ENCODE data around the gene SSU72.
"Not testable (repeated sequence)": the region's sequence is repeated elsewhere in the genome, so short reads cannot be mapped to it uniquely, and the experiment has no call there.

Gene SSU72

DNA sequence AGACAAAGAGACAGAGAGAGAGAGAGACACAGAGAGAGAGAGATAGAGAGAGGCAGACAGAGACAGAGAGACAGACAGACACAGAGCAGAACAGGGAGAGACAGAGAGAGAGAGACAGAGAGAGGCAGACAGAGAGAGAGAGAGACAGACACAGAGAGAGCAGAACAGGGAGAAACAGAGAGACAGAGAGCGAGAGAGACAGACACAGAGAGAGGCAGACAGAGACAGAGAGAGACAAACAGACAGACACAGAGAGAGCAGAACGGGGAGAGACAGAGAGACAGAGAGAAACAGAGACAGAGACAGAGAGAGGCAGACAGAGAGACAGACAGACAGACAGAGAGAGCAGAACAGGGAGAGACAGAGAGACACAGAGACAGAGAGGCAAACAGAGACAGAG, 20.7 kb upstream of the SSU72 start:
- peaks cover 6 to 14% of the 10 kb centered on the region in 2 donors for H3K27me3 Mint-ChIP-seq
- H3K9me3 Mint-ChIP-seq; H3K36me3 Mint-ChIP-seq; ATAC-seq (replicated peaks); DNase-seq; H3K4me3 Mint-ChIP-seq; H3K27ac Mint-ChIP-seq: not testable (repeated sequence)
- peaks cover 5 to 11% of the 10 kb centered on the region in 2 donors for H3K4me1 Mint-ChIP-seq

DNA sequence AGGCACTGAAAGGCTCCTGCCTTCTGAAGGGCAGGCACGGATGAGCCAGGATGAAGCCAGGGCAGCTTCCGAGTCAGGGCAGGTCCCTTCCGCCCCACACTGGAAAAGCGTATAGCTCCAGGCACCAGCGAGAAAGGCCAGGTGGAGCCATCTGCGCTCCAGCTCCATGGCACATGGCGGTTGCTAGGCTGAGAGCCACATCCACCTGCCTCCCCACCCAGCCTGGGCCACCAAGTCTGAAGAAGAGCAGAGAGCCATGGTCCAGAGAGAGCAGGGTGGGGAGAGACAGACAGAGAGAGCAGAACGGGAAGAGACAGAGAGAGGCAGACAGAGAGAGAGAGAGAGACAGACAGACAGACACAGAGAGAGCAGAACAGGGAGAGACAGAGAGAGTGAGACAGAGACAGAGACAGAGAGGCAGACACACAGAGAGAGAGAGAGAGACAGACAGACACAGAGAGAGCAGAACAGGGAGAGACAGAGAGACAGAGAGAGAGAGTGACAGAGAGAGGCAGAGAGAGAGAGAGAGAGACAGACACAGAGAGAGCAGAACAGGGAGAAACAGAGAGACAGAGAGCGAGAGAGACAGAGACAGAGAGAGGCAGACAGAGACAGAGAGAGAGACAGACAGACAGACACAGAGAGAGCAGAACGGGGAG, 20.1 kb upstream of the SSU72 start:
- H3K4me1 Mint-ChIP-seq, result peaks cover 5 to 11% of the 10 kb centered on the region in 2 donors
- H3K27ac Mint-ChIP-seq, result no peak overlapping the region
- DNase-seq (no peak), ATAC-seq (replicated peaks) (peak in 1 of 2 donors; percentile 33)
- no peaks in the 10 kb centered on the region for H3K36me3 Mint-ChIP-seq
- no peak overlapping the region for H3K4me3 Mint-ChIP-seq
- H3K9me3 Mint-ChIP-seq, result no peaks in the 10 kb centered on the region
- H3K27me3 Mint-ChIP-seq, result peaks cover 9 to 17% of the 10 kb centered on the region in 2 donors

DNA sequence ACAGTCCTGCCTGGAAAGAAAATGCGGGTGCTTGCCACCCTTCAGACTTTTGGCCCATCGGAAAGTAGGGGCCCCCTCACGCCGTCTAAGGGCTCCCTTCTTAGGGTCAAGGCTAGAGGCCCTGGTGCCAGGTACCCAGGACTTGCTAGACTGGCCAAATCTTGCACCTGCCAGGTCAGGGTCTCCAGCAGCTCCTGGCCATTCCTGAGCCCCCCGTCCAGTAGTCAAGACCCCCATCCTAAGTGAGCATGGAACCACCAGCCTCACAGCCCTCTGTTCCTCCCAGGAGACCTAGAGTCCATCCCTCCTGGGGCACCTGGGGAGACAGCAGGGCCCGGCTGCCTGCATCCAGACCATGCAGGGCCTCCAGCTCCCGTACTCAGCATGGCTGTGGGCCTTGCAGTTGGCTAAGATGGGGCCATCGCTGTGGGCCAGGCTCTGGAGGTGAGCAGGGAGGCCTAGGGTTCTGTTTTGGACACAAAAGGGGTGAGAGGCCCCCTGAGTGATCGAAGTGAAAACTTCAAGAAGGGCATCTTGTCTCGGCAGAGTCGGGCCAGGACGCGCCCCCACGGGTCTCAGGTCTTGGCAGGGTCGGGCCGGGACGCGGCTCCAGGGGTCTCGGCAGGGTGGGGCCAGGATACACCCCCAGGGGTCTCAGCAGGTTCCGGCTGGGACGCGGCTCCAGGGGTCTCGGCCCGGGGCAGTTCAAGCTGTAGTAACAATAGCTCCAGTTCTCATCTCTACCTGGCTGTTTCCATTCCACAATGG, 19.4 kb upstream of the SSU72 start:
- Mint-ChIP-seq H3K27ac (no peak overlapping the region), H3K36me3 (no peaks in the 10 kb centered on the region), H3K9me3 (no peaks in the 10 kb centered on the region), H3K4me3 (no peak overlapping the region), H3K27me3 (peaks cover 9 to 17% of the 10 kb centered on the region in 2 donors), H3K4me1 (peaks cover 4 to 9% of the 10 kb centered on the region in 2 donors)
- DNase-seq (no peak), ATAC-seq (replicated peaks) (peak in 1 of 2 donors; percentile 32)

DNA sequence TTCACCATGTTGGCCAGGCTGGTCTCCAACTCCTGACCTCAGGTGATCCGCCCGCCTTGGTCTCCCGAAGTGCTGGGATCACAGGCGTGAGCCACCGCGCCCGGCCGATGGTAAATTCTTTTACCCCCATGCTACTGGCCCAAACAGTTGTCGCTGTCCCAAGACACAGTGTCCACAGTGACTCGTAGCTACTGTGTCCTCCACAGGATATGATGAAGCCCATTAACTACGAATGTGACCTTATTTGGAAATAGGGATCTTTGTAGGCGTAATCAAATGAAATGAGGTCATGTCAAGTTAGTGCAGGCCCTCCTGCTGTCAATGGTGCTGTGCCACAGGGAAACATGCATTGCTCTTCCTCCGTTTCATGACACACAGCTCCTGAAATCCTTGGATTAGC, 16.8 kb upstream of the SSU72 start:
- Mint-ChIP-seq H3K4me1 (no peaks in the 10 kb centered on the region), H3K9me3 (no peaks in the 10 kb centered on the region), H3K36me3 (no peaks in the 10 kb centered on the region), H3K27ac (no peak overlapping the region), H3K27me3 (peaks cover 12% of the 10 kb centered on the region in 2 donors), H3K4me3 (no peak overlapping the region)
- no peak for DNase-seq
- no peak for ATAC-seq (replicated peaks)

DNA sequence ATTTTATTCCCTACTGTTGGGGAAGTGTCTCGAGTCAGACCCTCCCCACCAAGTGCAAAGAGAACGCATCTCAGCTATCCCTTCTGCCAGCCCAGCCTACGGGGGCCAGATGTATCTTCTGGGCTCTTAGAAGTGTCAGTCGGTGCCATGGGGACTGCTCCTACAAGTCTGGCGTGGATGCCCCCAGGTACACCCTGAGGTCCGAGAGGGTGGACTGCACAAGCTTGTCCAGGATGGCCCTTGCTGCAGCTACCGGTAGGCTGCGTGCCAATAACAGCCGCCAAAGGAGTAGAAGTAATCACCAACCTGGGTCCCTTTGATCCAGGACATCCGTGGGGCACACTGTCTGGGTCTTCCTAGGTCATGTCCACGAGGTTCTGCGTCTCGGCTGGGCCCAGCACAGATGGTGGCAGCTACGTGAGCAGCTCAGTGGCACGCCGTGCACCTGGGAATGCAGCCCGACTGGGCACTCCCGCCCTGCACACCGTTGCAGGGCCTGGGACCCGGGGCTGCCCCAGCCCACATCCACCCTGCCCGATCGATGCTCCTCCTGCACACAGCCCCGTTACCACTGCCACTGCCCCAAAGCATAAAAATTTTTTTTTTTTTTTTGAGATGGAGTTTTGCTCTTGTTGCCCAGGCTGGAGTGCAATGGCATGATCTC, 8.8 kb upstream of the SSU72 start:
- Mint-ChIP-seq H3K27ac (no peak overlapping the region), H3K4me3 (no peak overlapping the region), H3K36me3 (no peaks in the 10 kb centered on the region), H3K4me1 (no peaks in the 10 kb centered on the region), H3K9me3 (no peaks in the 10 kb centered on the region), H3K27me3 (peaks cover 10 to 20% of the 10 kb centered on the region in 2 donors)
- ATAC-seq (replicated peaks), result no peak
- DNase-seq, result no peak

DNA sequence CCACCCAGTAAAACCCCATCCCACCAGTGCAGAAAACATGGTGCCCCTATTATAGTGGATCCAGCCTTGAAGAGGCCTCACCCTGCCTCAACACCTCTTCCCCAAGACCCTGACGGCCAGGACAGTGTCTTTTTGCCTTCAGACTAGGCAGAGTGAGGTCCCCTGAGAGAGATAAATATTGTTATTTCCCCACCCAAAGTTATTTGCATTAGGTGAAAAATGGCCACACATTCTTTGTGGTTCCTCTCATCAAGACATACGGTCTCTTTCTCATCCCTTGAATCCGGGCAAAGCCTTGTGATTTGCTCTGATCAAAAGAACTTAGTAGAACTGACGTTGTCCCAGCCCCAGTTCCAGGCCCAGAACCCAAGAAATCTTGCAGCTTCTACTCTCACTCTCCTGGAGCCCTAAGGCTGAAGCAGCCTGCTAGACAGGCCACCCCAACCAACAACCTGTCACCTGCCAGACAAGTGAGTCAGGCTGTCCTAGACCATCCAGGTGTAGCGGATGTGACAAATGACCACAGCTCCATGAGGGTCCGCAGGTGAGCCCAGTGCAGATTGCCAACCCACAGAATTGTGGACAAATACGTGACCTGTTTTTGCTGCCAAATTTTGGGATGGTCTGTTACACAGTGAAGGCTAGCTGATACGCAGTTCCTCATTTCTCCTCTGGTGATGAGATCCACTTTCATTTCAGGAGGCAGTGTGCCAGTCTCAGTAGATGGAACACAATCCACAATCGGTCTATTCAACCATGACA, 8.1 kb upstream of the SSU72 start:
- DNase-seq (no peak), ATAC-seq (replicated peaks) (peak in 1 of 2 donors; percentile 27)
- H3K27ac Mint-ChIP-seq, result no peak overlapping the region
- H3K27me3 Mint-ChIP-seq, result peaks cover 9 to 18% of the 10 kb centered on the region in 2 donors
- no peak overlapping the region for H3K4me3 Mint-ChIP-seq
- H3K36me3 Mint-ChIP-seq, result no peaks in the 10 kb centered on the region
- no peaks in the 10 kb centered on the region for H3K9me3 Mint-ChIP-seq
- no peaks in the 10 kb centered on the region for H3K4me1 Mint-ChIP-seq

DNA sequence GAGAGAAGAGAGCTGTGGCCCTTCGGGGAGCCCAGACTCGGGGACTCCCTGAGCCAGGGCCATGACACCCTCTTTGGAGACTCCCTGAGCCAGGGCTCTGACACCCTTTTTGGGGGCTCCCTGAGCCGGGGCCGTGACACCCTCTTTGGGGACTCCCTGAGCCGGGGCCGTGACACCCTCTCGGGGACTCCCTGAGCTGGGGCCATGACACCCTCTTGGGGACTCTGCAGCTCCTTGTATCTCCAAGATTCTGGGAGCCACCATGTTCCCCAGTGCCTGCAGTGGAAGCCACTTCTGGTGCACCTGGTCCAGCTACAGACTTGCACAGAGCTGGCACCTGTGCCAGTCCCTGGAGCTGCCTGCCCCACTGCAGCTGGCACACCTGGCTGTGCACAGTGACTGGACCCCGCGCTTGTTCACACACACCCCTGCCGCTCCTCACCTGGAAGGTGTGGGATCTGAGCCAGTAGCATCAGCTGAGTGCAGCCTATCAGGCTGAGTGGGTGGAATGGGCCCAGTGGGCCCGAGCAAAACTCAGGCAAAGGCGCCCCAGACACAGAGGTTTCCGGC, 3.8 kb upstream of the SSU72 start:
- peaks cover 7 to 16% of the 10 kb centered on the region in 2 donors for H3K4me1 Mint-ChIP-seq
- no peak for DNase-seq
- no peaks in the 10 kb centered on the region for H3K9me3 Mint-ChIP-seq
- H3K27me3 Mint-ChIP-seq, result peaks cover 5 to 18% of the 10 kb centered on the region in 2 donors
- H3K4me3 Mint-ChIP-seq, result no peak overlapping the region
- peaks cover 4 to 5% of the 10 kb centered on the region in 2 donors for H3K36me3 Mint-ChIP-seq
- ATAC-seq (replicated peaks), result no peak
- peak overlapping the region; percentile 51 for H3K27ac Mint-ChIP-seq

DNA sequence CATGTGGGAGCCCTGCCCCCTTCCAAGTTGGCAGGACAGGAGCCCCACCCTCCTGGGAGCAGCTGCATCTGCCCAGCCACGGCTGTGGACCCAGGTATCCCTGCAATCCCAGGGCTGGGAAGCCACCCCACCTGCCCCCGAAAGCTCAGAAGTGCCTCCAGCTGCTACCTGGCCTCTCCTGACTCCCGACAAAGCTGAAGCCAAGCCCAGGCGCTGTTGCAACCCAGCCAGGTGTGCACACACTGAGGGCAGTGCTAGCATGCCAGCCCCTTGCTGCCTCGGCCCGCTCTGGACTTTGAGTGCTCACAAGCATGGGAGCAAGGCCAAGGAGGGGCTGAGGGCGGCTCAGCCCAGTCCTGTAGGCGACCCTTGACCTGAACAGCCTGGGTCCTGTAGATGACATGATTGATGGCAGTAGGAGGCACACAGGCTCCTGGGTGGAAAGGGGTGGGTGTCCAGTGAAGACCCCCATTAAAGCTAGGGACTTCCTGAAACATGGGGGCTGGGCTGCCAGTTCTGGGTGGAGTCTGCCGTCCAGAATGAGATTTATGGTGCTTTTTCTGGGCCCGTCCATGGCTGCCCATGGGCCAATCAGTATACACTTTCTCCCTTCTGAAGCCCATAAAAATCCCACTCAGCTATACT, 2.8 kb upstream of the SSU72 start:
- H3K27ac Mint-ChIP-seq, result peak overlapping the region; percentile 51
- H3K27me3 Mint-ChIP-seq, result peaks cover 2 to 13% of the 10 kb centered on the region in 2 donors
- peaks cover 5 to 7% of the 10 kb centered on the region in 2 donors for H3K36me3 Mint-ChIP-seq
- H3K9me3 Mint-ChIP-seq, result no peaks in the 10 kb centered on the region
- DNase-seq, result no peak
- H3K4me3 Mint-ChIP-seq, result no peak overlapping the region
- no peak for ATAC-seq (replicated peaks)
- peaks cover 9 to 24% of the 10 kb centered on the region in 2 donors for H3K4me1 Mint-ChIP-seq

DNA sequence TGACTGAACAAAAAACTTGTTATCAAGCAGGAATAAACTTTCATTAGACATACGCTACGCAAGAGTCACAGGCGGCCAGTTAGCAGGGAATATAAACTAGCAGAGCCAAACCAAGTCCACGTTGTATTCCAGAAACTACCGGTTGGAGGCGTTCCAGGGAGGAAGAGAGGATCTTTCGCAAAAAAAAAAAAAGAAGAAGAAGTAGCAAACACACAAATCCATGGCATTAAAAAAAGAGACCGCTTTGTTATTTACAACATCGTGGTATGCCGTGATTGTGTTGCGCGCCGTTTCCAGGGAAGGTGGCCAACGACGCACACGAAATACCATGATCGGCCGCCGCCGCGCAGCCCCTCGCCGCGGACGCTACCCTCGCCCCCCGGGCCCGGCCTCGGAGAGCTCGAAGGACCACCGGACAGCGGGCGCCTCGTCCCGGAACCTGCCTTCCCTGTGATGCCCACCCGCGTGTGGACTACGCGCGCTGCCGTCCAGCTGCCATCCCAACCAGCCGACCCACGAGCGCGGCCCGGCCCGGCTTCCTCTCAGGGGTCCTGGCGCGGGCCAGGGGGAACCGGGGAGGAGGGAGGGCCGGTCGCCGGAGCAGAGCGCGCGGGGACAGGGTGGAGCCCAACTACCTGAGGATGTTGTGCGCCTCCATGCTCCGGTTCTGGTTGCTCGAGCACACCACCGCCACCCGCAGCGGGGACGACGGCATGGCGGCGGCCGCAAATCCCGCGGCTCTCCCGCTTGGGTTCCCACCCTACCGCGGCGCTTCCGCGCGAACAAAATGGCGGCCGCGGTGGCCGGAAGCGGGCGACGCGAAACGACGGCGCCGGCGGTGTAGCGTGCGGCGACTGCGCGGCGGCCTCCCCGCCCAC, 581 bp downstream of the SSU72 start:
- H3K4me1 Mint-ChIP-seq, result peaks cover 13 to 44% of the 10 kb centered on the region in 2 donors
- H3K4me3 Mint-ChIP-seq, result peak overlapping the region; percentile 94 to 99
- H3K27me3 Mint-ChIP-seq, result no peaks in the 10 kb centered on the region
- peak overlapping the region; percentile 100 for H3K27ac Mint-ChIP-seq
- peak; percentile 83 for ATAC-seq (replicated peaks)
- H3K36me3 Mint-ChIP-seq, result peaks cover 18 to 19% of the 10 kb centered on the region in 2 donors
- DNase-seq, result no peak
- H3K9me3 Mint-ChIP-seq, result no peaks in the 10 kb centered on the region

DNA sequence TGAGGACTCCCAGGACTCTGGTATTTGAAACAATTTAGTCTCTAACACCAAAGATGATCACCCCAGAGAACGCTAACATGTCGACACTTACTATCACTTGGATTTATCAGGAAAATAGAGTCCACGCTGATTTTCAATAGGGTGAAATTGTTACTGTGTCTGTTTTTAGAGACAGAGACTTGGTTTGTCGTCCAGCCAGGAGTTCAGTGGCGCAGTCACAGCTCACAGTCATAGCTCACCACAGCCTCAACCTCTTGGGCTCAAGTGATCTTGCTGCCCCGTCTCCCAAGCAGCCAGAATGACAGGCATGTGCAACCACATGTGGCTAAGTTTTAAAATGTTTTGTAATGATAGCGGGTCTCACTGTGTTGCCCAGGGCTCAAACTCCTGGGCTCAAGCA, 5.3 kb downstream of the SSU72 start:
- Mint-ChIP-seq H3K27me3 (no peaks in the 10 kb centered on the region), H3K4me3 (no peak overlapping the region), H3K4me1 (peaks cover 22 to 49% of the 10 kb centered on the region in 2 donors), H3K9me3 (no peaks in the 10 kb centered on the region), H3K27ac (no peak overlapping the region), H3K36me3 (peaks cover 33 to 39% of the 10 kb centered on the region in 2 donors)
- ATAC-seq (replicated peaks), result no peak
- DNase-seq, result no peak

DNA sequence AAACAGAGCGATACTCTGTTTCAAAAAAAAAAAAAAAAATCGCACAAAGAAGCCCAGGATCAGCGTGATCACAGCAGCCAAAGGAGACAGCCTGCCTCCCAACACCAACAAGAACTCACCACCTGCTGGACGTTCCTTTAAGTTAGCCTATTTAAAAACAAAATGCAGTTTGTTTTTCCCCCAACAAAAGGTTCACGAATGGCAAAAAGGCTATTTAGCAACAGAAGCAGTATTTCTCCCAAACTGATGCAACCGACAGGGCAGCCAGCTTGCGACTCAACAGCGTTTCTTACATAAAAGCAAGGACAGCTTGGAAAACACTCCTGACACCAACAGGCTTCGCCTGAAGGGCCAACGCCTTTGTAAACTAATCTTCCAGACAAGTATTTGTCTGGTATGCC, 6.8 kb downstream of the SSU72 start:
- H3K36me3 Mint-ChIP-seq, result peaks cover 37 to 41% of the 10 kb centered on the region in 2 donors
- no peaks in the 10 kb centered on the region for H3K9me3 Mint-ChIP-seq
- H3K27me3 Mint-ChIP-seq, result no peaks in the 10 kb centered on the region
- DNase-seq, result no peak
- H3K4me1 Mint-ChIP-seq, result peaks cover 19 to 46% of the 10 kb centered on the region in 2 donors
- H3K27ac Mint-ChIP-seq, result no peak overlapping the region
- ATAC-seq (replicated peaks), result no peak
- H3K4me3 Mint-ChIP-seq, result no peak overlapping the region

DNA sequence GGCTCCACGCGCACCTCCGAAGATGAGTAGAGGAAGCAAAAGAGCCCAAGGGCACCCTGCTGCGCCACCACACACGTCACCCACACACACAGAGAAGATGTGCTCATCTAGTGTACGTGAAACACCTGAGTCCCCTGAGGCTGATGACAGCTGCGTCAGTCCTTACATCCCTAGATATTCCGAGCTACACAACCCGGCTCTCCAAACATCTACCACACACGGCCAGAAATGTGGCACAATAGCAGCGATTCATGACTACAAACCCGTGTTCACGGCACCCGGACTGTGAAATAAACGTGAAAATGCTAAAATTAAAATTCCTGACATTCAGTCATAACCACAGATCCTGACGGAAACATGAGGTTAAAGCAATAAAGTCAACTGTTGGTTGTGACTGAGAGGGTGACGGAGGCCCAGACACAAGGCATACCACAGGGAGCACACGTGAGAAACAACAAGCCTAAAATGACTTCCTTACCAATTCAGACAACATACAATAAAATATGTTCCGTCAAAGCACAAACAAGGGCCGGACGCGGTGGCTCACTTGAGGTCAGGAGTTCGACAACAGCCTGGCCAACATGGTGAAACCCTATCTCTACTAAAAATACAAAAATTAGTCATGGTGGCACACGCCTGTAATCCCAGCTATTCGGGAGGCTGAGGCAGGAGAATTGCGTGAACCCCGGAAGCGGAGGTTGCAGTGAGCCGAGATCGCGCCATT, 7.3 kb downstream of the SSU72 start:
- peaks cover 38 to 45% of the 10 kb centered on the region in 2 donors for H3K36me3 Mint-ChIP-seq

More for the DNA sequence above, 7.3 kb downstream of the SSU72 start:
- DNase-seq (no peak), ATAC-seq (replicated peaks) (no peak)
- Mint-ChIP-seq H3K27ac (no peak overlapping the region), H3K9me3 (no peaks in the 10 kb centered on the region), H3K4me3 (no peak overlapping the region), H3K4me1 (peaks cover 19 to 44% of the 10 kb centered on the region in 2 donors), H3K27me3 (no peaks in the 10 kb centered on the region)
